Measurements from ENCODE around the gene RGS12.
"Not testable (repeated sequence)": the region's sequence is repeated elsewhere in the genome, so short reads cannot be mapped to it uniquely, and the experiment has no call there.

RGS12 gene

GRCh38 chr4:3296651-3297050, 3.8 kb downstream of the RGS12 start:
- DNase-seq (ENCODE audit: low spot score) = no peak

- no peak for DNase-seq (ENCODE audit: low spot score)
Measured at GRCh38 chr4:3297066-3297859, 4.4 kb downstream of the RGS12 start.

GRCh38 chr4:3299122-3299975, 6.5 kb downstream of the RGS12 start:
- no peak for DNase-seq (ENCODE audit: low spot score)

DNA sequence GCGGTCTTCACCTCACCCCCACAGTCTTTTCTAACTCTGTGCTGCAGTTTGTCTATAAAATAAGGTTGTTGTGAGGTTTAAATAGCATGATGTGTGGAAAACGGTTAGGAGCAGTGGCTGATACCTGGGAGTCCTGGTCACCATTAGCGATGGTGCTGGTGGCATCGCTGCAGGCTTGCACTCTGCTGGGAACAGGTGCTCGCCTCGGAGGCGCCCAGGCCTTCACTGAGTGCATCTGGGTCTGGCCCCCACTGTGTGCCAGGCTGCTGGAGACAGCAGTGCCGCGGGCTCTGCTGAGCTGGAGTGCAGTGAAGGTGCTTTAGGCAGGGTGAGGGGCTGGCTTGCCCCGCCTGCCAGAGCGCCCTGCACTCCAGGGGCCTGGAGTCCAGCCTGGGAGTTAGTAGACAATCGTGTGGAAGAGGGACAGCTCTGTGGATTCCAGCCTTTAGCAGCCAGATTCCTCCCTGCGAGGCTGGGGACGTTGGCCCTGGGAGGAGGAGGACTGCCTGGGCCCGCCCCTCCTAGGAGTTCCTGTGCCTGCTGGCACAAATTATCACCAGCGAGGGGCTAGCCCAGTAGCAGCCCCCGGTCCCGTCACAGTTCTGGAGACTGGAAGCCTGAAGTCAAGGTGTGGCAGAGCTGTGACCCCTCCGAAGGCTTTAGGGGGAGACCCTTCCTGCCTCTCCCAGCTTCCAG, 7.3 kb downstream of the RGS12 start:
- DNase-seq (ENCODE audit: low spot score) = no peak

DNA sequence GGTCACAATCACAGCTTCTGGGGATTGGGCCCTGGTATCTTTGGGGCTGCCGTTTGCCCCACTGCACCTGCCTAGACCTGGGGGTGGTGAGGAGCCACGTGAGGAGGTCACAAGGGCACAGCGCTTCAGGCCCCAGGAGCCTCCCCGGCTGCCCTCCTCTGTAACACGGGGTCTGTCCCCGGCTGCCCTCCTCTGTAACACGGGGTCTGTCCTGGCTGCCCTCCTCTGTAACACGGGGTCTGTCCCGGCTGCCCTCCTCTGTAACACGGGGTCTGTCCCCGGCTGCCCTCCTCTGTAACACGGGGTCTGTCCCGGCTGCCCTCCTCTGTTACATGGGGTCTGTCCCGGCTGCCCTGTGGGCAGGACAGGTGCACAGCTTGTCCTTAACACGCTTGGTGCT, 8.1 kb downstream of the RGS12 start:
- not testable (repeated sequence) for DNase-seq (ENCODE audit: low spot score)

DNA sequence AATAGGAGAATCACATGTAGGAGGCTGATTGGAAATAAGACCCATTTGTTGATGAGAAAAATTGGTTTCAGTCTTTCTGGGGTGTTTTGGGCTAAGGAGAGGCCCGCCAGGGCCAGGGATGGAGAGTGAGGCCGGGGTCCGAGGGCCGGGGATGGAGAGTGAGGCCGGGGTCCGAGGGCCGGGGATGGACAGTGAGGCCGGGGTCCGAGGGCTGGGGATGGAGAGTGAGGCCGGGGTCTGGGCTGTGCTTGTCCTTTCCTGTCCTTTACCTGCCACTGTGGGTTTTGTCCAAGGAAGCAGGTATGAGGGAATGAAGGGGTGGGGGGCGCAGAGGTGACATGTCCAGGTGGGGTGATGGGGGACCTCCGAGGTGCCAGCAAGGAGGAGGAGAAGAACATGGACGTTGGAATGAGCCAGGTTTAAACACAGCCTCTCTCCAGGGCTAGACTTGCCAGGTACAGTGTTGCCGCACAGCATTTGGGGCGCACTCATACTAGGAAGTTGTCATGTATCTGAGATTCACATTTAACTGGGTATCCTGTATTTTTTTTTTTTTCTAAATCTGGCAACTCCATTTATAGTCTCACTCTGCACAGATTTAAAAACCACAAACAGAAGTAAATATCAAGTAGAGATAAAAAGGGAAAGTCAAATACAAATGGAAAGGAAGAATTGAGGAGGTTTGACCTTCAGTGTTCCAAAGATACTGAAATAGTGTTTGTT, 8.8 kb downstream of the RGS12 start:
- DNase-seq (ENCODE audit: low spot score) = no peak

DNA sequence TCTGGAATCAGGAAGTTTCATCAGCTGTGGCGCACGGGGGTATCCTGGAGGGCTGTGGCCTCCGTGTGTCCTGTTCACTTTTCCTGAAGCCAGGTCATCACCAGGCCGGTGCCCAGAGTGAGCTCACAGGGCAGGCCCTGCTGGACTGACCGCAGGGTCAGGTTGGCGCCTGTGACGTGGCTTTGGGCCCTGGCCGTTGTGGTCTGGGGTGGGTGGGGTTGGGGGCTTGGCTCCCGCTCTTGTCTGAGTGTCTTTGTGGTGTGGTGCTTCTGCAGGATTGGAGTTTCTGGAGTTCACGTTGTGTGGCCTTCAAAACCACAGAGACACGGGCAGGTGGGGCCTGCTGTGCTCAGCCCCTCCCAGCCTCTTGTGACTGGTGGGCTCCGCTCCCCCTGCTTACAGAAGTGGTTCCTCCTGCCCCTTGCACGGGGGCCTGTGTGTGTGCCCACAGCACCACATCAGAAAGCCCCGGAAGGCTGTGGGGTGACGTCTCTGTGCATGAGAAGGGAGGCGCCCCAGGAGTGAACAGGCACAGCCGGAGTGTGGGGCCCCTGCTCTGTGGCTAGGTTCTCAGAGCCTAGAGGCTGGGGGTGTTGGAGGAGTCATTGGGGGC, 9.5 kb downstream of the RGS12 start:
- DNase-seq (ENCODE audit: low spot score) = peak; percentile 62

DNA sequence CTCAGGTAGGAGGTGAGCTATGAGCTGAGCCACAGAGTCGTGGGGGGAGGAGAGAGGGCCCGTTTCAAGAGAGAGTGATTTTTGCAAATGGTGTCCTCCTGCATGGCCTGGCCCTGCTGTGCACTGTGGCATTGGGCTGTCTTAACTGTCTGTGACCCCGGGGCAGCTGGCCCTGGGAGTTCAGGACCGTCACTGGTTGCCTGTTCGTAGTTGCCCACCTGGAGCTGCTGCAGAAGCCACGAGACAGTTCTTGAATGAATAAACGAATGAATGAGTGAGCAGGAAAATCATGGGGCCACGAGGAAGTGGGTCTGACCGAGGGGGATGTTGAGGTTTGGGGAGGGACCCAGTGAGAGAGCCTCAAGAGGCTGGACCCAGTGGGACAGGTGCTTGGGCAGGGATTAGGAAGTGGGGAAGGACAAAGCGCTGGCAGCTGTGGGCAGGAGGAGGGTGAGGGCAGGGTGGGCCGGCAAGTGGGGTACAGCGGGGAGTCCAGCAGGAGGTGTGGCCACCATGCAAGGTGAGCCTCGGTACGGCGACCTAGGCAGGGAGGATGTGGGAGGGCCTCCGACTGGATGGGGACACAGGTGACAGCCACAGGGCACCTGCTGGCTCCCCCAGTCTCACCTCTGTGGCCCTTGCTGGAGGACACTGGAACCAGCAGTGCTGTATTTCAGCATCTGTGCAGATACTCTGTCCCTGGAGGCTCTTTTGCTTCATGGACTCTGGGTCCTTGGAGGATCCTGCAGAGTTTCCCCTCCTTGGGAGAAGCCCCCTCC, 10.2 kb downstream of the RGS12 start:
- DNase-seq (ENCODE audit: low spot score) = no peak

DNA sequence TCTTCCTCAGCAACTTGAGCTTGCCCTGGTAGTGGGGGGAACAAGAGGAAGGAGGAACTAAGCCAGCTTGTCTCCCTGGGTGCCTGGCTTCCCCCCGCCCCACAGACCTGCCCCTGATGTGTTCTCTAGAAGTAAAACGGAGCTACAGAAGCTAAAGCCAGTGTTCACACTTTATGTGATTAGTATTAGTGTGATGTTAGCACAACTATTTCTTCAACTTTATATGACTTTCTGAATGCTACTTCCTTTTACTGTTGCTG, 10.7 kb downstream of the RGS12 start:
- no peak for DNase-seq (ENCODE audit: low spot score)

GRCh38 chr4:3303923-3304710, 11.3 kb downstream of the RGS12 start:
- no peak for DNase-seq (ENCODE audit: low spot score)

- DNase-seq (ENCODE audit: low spot score) = peak; percentile 72
Measured at GRCh38 chr4:3304831-3305609, 12.2 kb downstream of the RGS12 start.

DNA sequence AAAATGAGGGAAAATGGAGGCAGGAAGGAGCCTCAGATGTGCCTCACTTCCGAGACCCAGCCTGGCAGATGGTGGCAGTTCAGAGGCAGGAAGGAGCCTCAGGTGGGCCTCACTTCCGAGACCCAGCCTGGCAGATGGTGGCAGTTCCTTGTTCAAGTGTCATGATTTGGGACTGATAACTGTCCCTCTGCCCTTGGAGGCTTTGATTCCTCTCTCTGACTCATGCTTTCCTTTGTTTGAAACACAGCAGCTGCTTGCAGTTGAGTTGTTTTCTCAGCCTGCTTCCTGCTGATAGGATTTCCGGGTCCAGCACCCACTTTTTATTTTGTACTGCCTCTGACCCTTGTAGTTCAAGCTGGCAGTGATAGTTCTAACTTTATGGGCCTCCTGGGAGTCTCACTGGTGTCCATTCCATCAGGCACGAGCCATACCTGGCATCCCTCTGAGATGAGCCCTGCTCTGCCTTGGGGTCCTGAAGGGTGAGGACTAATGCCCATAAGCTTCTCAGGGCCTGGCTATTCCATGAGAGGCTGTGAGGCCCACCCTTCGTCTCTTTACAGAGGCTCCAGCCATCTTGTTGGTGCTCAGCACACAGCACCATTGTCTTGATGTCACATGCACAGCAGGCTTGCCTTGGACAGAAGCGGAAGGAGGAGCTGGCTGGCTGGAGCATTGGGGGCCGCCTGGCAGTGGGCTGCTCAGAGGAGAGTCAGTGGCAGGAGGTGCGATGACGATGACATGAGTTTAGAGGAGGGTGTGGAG, 13.0 kb downstream of the RGS12 start:
- peak; percentile 67 for DNase-seq (ENCODE audit: low spot score)

DNA sequence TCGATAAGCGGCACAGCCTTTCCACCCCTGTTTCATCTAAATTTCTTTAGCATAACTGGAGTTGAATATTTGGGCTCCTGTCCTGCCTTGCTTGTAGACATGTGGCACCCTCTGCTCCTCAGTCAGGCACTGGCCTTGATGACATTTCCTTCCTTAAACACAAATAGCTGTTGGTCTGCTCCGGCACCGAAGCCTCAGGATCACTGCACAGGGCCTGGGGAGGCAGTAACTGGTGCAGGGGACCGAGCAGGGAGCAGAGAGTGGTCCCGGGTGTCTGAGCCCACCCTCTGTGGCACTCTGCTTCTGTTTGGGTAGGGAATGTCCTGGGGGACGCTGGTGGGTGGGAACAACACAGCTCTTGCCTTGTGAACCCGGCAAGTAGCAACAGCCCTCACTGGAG, 13.6 kb downstream of the RGS12 start:
- no peak for DNase-seq (ENCODE audit: low spot score)

DNA sequence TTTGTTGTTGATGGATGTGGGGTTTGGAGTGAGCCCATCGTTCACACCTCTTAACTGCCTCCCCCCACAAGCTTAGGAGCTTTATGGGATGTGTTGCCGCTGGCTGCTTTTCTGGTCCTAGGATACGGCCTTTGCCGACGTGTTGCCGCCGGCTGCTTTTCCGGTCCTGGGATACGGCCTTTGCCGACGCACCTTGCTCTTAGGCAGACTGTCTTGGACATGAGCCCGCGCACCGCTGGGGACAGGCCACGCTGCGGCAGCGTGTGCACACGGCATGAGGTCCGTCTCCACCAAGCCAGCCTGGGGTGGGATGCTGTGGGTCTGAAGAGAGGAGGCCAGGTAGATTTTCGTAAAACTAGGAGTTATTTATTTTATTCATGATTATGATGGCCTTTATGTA, 14.2 kb downstream of the RGS12 start:
- DNase-seq (ENCODE audit: low spot score) = no peak

DNA sequence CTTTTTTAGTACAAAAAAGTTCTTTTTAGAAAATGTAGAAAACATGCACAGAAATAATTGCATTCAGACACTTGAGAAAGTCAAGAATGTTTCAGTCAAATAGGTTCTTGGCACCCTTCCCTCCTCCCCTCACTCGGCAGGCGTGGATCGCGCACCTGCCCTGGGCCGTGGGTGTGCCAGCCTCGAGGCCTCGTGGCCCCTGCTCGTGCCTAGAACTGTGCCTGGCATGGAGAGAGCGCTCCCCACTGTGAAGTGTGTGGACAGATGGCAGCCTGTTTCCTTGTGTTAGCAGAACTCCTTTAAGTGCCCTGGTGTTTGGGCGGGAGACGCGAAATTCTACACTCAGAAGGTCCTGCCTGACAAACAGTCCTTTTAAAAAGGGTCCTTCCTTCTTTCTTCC, 14.7 kb downstream of the RGS12 start:
- no peak for DNase-seq (ENCODE audit: low spot score)

DNA sequence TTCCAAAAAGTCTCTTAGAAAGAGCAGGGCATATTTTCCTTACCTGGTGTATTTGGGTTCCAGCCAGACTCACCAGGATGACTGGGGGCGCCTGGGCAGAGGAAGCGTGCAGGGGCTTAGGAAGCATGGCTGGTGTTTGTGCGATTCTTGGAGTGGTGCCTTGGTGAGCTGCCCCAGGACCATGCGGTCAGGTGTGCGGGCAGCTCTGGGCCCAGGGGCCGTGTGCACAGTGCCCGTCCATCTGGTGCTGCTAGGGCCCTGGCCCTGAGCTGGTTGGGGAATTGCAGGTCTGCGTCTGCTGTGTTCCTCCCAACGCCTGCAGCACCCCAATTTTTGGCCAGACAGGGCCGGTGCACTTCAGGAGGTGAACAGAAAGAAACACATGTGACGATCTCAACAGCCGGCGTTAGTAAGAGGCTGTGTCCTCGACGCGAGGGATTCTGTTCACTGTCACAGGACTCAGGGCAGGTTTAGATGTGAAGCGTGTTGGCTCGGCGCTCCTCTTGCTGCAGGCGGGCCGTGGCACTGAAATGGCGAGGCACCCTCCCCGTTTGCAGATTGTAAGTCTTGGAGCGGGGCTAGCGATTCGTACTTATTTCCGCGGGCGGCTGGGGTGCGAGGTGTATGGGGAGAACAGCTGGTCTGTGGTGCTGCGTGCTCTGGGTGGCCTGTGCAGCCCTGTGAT, 15.2 kb downstream of the RGS12 start:
- DNase-seq (ENCODE audit: low spot score) = no peak

DNA sequence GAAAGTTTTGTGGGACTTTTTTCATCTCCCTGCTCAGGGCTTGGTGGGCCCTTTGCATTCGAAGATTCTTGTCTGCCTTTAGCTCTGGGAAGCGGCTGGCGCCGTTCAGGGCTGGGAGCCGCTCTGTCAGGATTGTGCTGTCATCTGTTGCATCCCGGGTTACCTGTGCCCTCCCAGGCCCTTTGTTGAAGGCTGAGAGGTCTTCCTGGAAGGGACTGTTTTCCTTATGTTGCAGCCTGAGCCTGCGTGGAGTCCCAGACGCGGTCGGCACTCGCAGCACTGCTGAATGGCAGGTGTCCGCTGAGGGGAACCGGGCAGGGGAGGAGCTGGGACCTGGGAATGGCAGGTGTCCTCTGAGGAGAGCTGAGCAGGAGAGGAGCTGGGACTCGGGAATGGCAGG, 15.9 kb downstream of the RGS12 start:
- DNase-seq (ENCODE audit: low spot score) = no peak

Data from AG08396 (cell line).